Diencephalon (tissue), 1 donor: ENCODE measurements around the gene KLHL18. TPM values are rescaled to one million over a fixed set of nuclear protein-coding genes. Genes with fewer than 3 reads are reported as not detected.
A peak's percentile ranks its signal among the peaks of the same experiment; 100 is the strongest.

ENCODE experiments used
- small RNA-seq: library from RNA; depleted of rRNA; stranded (forward); fragments of <200 nt; gene quantifications from one replicate; pipeline ENCODE3, GENCODE V24; 2014
- total RNA-seq: library from RNA; depleted of rRNA; stranded (reverse); fragments of >200 nt; gene quantifications from one replicate; pipeline ENCODE4 v1.2.3, GENCODE V29; 2014

The KLHL18 gene
- 40.1 TPM for total RNA-seq

GRCh38 chr3:47282424-47283192 is at the start of gene KLHL18, which contains the start of gene KIF9:
TSS of gene KLHL18 (plus strand) at chr3:47282944. CDS start at chr3:47282966, 22 bp downstream.
TSS of gene KIF9 (minus strand) at chr3:47282799. CDS start at chr3:47277374, 5,425 bp downstream.

GRCh38 chr3:47380601-47381316 is 98.0 kb downstream of the KLHL18 start, which contains the start of gene PTPN23:
TSS of gene PTPN23 (plus strand) at chr3:47381021. CDS start at chr3:47381097, 76 bp downstream.

Small RNA genes lying within 50 kb of the gene (small RNA-seq; reads per million reads assigned to genes)
- 0.80 reads per million, percentile 72 among the genes with 10 or more reads in this experiment for gene SNORD13P3

Other genes with a start within 250 kb of the KLHL18 start
- 67.6 TPM for gene SETD2, start 118.8 kb upstream of the KLHL18 start, total RNA-seq
- gene KIF9, start 145 bp upstream of the KLHL18 start, total RNA-seq: 12.5 TPM
- 24.7 TPM for gene PTPN23, start 98.1 kb downstream of the KLHL18 start, total RNA-seq
- gene SCAP, start 193.0 kb downstream of the KLHL18 start, total RNA-seq: 71.7 TPM
- gene ELP6, start 230.8 kb downstream of the KLHL18 start, total RNA-seq: 42.4 TPM